Liver (tissue), 9 donors: ENCODE results near the gene RPS6KA2. TPM values are rescaled to one million over a fixed set of nuclear protein-coding genes. Genes with fewer than 3 reads are reported as not detected.

Experiments used
- DNase-seq: peaks from one replicate; pipeline ENCODE4 v3.0.0-alpha.2; 2017; ENCODE audit warnings: low spot score
- H3K27ac ChIP-seq, 2 donors: one replicate each; pipeline ENCODE4 v1.7.0; 2013; ENCODE audit warnings: inconsistent platforms in 2 of 2, low read length in 2 of 2, control low read depth in 1 of 2, low read depth in 1 of 2, mild to moderate bottlenecking in 1 of 2
- H3K27me3 ChIP-seq, 4 donors: one replicate each; pipeline versions ENCODE4 v1.6.1 to v1.7.0; 2013; ENCODE audit warnings: low read length in 3 of 4, inconsistent platforms in 1 of 4, mild to moderate bottlenecking in 1 of 4, moderate library complexity in 1 of 4; ENCODE audit not compliant: control insufficient read depth in 4 of 4, insufficient read depth in 4 of 4
- H3K36me3 ChIP-seq, 4 donors: one replicate each; pipeline versions ENCODE4 v1.6.1 to v1.7.0; 2013; ENCODE audit warnings: low read length in 3 of 4, mild to moderate bottlenecking in 3 of 4, low read depth in 1 of 4, moderate library complexity in 1 of 4; ENCODE audit not compliant: control insufficient read depth in 4 of 4, insufficient read depth in 3 of 4
- H3K4me1 ChIP-seq, 4 donors: one replicate each; pipeline versions ENCODE4 v1.6.1 to v1.7.0; 2013; ENCODE audit warnings: low read length in 3 of 4, mild to moderate bottlenecking in 3 of 4, moderate library complexity in 1 of 4; ENCODE audit not compliant: control insufficient read depth in 4 of 4, insufficient read depth in 4 of 4
- H3K4me3 ChIP-seq, 3 donors: one replicate each; pipeline versions ENCODE4 v1.6.1 to v1.7.0; 2013; ENCODE audit warnings: low read length in 3 of 3, control low read depth in 1 of 3, low read depth in 1 of 3, mild to moderate bottlenecking in 1 of 3
- H3K9ac ChIP-seq, 2 donors: one replicate each; pipeline ENCODE4 v1.7.0; 2013; ENCODE audit warnings: low read length in 2 of 2, mild to moderate bottlenecking in 2 of 2, moderate library complexity in 2 of 2, control low read depth in 1 of 2, low read depth in 1 of 2
- H3K9me3 ChIP-seq, 4 donors: one replicate each; pipeline versions ENCODE4 v1.6.1 to v1.7.0; 2013; ENCODE audit warnings: low read length in 3 of 4; ENCODE audit not compliant: control insufficient read depth in 4 of 4
- EGR1 ChIP-seq, 2 donors: IDR thresholded peaks; 2 replicates each; pipeline ENCODE4 v1.6.1; 2016 to 2018; ENCODE audit warnings: antibody characterized with exemption in 2 of 2, low read depth in 2 of 2
- FOXA1 ChIP-seq: IDR thresholded peaks from 2 replicates; pipeline ENCODE4 v1.6.1; 2016; ENCODE audit warnings: antibody characterized with exemption
- JUND ChIP-seq, 2 donors: IDR thresholded peaks; 2 replicates each; pipeline ENCODE4 v1.6.1; 2016; ENCODE audit warnings: antibody characterized with exemption in 2 of 2
- NR2F2 ChIP-seq: IDR thresholded peaks from 2 replicates; pipeline ENCODE4 v1.6.1; 2016; ENCODE audit warnings: antibody characterized with exemption
- RXRA ChIP-seq, 2 donors: IDR thresholded peaks; 2 replicates each; pipeline ENCODE4 v1.6.1; 2017 to 2018; ENCODE audit warnings: antibody characterized with exemption in 2 of 2, mild to moderate bottlenecking in 1 of 2
- TAF1 ChIP-seq: conservative IDR thresholded peaks from 2 replicates; pipeline ENCODE4 v1.6.1; 2016; ENCODE audit warnings: antibody characterized with exemption, mild to moderate bottlenecking
- YY1 ChIP-seq: IDR thresholded peaks from 2 replicates; pipeline ENCODE4 v1.6.1; 2016; ENCODE audit warnings: antibody characterized with exemption, mild to moderate bottlenecking
- whole genome bisulfite sequencing: extraction: QIAGEN DNeasy Blood & Tissue Kit; methylation state at CpG from one replicate; pipeline ENCODE4 v1.1.7; 2013; 5-methylcytosine and 5-hydroxymethylcytosine counted together
- polyA plus RNA-seq, 2 donors: library from polyadenylated mRNA; stranded (reverse) in 1 of 2; unstranded in 1 of 2; fragments of 200-250 nt in 1 of 2; fragments of >200 nt in 1 of 2; fragmentation: Nextera tagmentation in 1 of 2; extraction: Ambion mirVana in 1 of 2; gene quantifications; one replicate each; pipeline versions ENCODE4 v1.2.1 to v1.2.3, GENCODE V29; 2013 to 2015
- total RNA-seq, 2 donors: library from RNA; depleted of rRNA; stranded (reverse); fragments of >200 nt; gene quantifications; one replicate each; pipeline ENCODE4 v1.2.3, GENCODE V29; 2014
- TF ChIP-seq, protein P1 (sequence below): fragments of 150-350 bp; IDR thresholded peaks from 2 replicates; pipeline ENCODE4 v1.5.1; 2017; ENCODE audit warnings: improper control_type of control experiment, low read depth, low read length; ENCODE audit not compliant: missing input control
- TF ChIP-seq, protein P2 (sequence below): IDR thresholded peaks from 2 replicates; pipeline ENCODE4 v1.6.1; 2016; ENCODE audit warnings: antibody characterized with exemption
- TF ChIP-seq, protein P3 (sequence below): IDR thresholded peaks from 2 replicates; pipeline ENCODE4 v1.6.1; 2016; ENCODE audit warnings: antibody characterized with exemption
- TF ChIP-seq, protein P4 (sequence below): IDR thresholded peaks from 2 replicates; pipeline ENCODE4 v1.6.1; 2016; ENCODE audit warnings: antibody characterized with exemption, mild to moderate bottlenecking
- donor health status: healthy.
- donor health status: healthy.
- donor health status: healthy.
- donor health status: healthy.
- donor health status: healthy.

RPS6KA2 gene
- total and polyA plus RNA-seq, 4 donors: 2.5 to 9.0 (median 5.0) TPM

DNA sequence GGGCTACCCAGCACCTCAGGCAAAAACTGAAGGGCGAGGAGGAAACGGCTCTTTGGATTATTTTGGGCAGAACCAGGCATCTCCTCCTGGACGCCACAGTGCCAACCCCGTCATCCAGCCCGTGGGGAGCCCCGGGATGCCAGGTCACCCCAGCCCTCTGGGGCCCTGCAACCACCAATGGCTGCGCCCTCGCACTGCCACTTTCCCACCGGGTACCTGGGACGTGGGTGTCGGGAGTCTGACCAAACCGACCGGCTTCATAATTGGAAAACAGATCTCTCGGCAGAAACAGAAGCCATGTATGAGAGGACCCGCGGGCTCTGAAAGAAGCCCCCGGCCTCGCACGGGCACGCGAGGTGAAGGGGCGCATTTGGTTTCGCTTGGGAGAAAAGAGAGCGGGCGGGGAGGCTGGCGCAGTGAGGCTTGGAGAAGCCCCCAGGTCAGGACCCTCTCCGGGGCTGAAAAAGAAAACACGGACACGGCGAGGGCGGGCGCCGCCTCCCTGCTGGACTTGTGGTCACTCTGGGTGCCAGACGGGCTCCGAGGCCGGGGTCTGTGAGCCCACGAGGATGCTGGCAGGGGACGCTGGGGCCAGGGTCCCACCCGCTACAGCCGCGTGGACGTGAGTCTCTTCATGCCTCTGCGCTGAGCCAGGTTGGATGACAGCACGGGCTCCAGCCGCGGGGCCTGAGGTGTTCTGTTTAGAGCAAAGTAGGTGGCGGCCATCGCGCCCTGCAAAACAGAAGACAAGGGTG, 214.7 kb downstream of the RPS6KA2 start:
- Histone ChIP-seq H3K36me3 (peaks cover 0 to 2% (median 0%) of the 10 kb centered on the region in 4 donors), H3K27ac (no peak overlapping the region)
- 95% methylated on average over 49 of the region's 49 CpGs for WGBS

DNA sequence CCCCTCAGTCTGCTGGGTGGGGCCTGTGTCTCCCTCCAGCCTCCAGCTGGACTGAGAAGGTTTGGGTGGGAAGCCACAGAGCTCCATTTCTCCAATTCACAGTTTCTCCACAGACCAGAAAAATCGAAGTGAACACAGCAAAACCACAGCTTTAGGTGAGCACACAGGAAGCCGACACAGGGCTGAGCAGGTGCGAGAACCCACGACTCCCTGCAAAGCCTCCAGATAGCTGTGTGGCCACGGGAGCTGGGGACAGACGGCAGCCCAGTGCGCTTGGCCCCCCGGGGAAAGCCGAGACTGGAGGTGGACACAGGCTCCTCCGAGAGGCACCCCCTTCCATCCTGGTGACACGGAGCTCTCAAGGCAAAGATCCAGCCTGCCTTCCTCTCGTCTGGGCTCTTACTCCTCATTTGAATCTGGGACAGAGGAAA, 215.3 kb downstream of the RPS6KA2 start:
- no peaks in the 10 kb centered on the region for H3K27me3 ChIP-seq
- H3K27ac ChIP-seq: no peak overlapping the region
- no peak overlapping the region for H3K4me3 ChIP-seq
- TF ChIP-seq YY1 (no peak), JUND (IDR thresholded peaks at IDR 0.05) (no peak), NR2F2 (no peak), EGR1 (IDR thresholded peaks at IDR 0.05; ENCODE audit: low read depth in 2 of 2) (no peak)
- TF ChIP-seq, protein P1, sequence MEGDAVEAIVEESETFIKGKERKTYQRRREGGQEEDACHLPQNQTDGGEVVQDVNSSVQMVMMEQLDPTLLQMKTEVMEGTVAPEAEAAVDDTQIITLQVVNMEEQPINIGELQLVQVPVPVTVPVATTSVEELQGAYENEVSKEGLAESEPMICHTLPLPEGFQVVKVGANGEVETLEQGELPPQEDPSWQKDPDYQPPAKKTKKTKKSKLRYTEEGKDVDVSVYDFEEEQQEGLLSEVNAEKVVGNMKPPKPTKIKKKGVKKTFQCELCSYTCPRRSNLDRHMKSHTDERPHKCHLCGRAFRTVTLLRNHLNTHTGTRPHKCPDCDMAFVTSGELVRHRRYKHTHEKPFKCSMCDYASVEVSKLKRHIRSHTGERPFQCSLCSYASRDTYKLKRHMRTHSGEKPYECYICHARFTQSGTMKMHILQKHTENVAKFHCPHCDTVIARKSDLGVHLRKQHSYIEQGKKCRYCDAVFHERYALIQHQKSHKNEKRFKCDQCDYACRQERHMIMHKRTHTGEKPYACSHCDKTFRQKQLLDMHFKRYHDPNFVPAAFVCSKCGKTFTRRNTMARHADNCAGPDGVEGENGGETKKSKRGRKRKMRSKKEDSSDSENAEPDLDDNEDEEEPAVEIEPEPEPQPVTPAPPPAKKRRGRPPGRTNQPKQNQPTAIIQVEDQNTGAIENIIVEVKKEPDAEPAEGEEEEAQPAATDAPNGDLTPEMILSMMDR: no peak
- TF ChIP-seq, protein P2, sequence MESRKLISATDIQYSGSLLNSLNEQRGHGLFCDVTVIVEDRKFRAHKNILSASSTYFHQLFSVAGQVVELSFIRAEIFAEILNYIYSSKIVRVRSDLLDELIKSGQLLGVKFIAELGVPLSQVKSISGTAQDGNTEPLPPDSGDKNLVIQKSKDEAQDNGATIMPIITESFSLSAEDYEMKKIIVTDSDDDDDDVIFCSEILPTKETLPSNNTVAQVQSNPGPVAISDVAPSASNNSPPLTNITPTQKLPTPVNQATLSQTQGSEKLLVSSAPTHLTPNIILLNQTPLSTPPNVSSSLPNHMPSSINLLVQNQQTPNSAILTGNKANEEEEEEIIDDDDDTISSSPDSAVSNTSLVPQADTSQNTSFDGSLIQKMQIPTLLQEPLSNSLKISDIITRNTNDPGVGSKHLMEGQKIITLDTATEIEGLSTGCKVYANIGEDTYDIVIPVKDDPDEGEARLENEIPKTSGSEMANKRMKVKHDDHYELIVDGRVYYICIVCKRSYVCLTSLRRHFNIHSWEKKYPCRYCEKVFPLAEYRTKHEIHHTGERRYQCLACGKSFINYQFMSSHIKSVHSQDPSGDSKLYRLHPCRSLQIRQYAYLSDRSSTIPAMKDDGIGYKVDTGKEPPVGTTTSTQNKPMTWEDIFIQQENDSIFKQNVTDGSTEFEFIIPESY: no peak
- peaks cover 0 to 2% (median 0%) of the 10 kb centered on the region in 4 donors for H3K36me3 ChIP-seq
- 84% methylated on average over 12 of the region's 12 CpGs for WGBS
- H3K9me3 ChIP-seq: no peaks in the 10 kb centered on the region
- H3K9ac ChIP-seq: no peak overlapping the region
- H3K4me1 ChIP-seq: peaks cover 0 to 12% (median 6%) of the 10 kb centered on the region in 4 donors
- DNase-seq: no peak

More for the DNA sequence above, 214.7 kb downstream of the RPS6KA2 start:
- H3K9ac ChIP-seq: no peak overlapping the region
- DNase-seq: no peak
- TF ChIP-seq TAF1: no peak
- TF ChIP-seq RXRA (IDR thresholded peaks at IDR 0.05): no peak
- TF ChIP-seq, protein P2: no peak
- TF ChIP-seq YY1: no peak
- TF ChIP-seq, protein P3, sequence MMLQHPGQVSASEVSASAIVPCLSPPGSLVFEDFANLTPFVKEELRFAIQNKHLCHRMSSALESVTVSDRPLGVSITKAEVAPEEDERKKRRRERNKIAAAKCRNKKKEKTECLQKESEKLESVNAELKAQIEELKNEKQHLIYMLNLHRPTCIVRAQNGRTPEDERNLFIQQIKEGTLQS: no peak
- TF ChIP-seq, protein P4, sequence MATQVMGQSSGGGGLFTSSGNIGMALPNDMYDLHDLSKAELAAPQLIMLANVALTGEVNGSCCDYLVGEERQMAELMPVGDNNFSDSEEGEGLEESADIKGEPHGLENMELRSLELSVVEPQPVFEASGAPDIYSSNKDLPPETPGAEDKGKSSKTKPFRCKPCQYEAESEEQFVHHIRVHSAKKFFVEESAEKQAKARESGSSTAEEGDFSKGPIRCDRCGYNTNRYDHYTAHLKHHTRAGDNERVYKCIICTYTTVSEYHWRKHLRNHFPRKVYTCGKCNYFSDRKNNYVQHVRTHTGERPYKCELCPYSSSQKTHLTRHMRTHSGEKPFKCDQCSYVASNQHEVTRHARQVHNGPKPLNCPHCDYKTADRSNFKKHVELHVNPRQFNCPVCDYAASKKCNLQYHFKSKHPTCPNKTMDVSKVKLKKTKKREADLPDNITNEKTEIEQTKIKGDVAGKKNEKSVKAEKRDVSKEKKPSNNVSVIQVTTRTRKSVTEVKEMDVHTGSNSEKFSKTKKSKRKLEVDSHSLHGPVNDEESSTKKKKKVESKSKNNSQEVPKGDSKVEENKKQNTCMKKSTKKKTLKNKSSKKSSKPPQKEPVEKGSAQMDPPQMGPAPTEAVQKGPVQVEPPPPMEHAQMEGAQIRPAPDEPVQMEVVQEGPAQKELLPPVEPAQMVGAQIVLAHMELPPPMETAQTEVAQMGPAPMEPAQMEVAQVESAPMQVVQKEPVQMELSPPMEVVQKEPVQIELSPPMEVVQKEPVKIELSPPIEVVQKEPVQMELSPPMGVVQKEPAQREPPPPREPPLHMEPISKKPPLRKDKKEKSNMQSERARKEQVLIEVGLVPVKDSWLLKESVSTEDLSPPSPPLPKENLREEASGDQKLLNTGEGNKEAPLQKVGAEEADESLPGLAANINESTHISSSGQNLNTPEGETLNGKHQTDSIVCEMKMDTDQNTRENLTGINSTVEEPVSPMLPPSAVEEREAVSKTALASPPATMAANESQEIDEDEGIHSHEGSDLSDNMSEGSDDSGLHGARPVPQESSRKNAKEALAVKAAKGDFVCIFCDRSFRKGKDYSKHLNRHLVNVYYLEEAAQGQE: no peak
- no peak for TF ChIP-seq FOXA1
- H3K27me3 ChIP-seq: no peaks in the 10 kb centered on the region
- H3K4me3 ChIP-seq: no peak overlapping the region
- H3K9me3 ChIP-seq: no peaks in the 10 kb centered on the region
- H3K4me1 ChIP-seq: peaks cover 0 to 12% (median 6%) of the 10 kb centered on the region in 4 donors
